GM18511 (cell line): ENCODE measurements around the gene LKAAEAR1.

Experiments used
- ATAC-seq: cut with Tn5 transposase; IDR thresholded peaks from one replicate; pipeline ENCODE4 v1.9.1; 2021; ENCODE audit warnings: mild to moderate bottlenecking, moderate library complexity; ENCODE audit not compliant: unreplicated experiment

The LKAAEAR1 gene

DNA sequence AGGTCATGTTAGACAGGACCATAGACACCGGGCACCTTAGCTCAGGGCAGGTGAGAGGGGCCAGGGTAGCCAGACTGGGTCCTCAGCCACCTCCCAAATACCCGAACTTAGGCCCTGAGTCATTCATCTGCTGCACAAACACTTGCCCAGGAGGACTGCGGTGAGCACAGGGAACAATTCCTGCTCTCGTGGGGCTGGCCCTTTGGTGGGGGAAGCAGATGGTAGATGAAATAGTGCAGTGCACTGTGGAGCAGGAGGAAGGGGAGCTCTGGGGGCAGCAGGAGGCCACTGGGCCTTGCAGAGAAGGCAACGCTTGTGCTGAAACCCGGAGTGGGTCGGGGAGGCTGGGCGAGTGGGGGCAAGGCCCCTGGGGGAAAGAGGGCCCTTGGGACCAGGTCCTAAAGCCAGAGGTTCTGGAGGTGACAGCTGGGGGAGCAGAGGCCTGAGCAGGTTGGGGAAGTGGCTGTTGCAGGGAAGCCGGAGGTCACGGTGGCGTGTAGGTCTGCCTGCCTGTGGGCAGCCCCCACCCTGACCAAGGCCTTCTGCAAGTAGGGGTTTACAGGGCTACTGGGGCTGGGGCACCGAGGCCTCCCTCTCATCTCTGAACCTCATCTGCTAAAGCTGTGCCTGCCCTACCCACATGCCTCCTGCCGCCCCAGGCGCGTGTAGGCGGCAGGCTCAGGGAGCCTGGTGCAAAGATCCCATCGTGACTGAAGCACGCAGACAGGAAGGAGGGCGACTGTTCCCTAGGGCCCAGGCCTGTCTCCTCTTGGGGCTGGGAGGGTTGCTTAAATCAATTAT, 27.8 kb upstream of the LKAAEAR1 start:
- no peak for ATAC-seq

DNA sequence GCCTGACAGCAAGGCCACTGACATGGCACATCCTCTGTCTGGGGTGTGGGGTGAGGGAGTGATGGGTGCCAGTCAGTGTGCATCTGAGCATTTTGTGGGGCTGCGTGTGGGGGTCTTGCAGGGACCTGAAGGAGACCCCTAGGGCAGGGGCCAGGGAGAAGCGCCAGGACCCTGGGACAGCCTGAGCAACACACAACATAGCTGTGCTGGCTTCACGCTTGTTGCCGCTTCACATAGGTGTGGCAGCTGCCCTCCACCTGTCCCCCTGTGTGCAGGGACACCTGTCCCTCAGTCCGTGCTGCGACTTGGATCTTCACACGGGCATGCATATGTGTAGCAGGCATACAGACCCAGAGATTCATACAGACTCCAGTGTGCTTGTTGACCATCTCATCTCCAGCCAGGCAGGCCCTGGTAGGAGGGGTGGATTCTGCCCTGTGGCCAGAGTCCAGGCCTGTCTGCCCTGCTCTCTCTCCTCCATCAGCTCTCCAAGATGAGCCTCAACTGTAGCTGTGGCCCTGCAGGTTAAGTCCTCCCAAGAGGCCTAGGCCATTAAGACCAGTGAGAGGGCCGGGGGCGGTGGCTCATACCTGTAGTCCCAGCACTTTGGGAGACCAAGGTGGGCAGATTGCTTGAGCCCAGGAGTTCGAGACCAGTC, 26.3 kb upstream of the LKAAEAR1 start:
- no peak for ATAC-seq

DNA sequence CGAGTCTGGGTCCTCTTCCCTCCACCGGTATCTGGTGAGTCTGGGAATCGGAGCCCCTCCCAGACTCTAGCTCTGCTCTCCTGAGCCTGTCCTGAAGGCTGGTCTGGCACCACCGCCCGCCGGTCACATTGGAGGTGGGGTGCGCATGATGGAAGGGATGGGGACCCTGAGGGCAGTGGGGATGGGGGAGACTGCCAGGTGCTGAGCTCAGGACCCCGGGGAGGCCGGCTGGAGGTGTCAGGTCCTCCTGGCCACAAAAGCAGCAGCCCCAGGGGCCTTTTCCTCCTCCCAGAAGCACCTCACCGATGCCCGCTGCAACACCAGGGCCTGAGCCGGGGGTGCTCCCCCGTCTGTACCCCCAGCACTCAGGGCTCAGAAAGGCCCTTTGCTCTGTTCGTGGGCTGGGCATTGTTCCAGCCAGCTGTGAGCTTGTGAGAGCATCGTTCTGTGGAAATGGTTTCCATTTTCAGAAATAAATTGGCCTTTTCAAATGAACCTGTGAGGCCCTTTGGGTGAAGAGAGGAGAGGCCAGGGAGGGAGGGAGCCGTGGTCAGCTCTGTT, 25.7 kb upstream of the LKAAEAR1 start:
- ATAC-seq: no peak

DNA sequence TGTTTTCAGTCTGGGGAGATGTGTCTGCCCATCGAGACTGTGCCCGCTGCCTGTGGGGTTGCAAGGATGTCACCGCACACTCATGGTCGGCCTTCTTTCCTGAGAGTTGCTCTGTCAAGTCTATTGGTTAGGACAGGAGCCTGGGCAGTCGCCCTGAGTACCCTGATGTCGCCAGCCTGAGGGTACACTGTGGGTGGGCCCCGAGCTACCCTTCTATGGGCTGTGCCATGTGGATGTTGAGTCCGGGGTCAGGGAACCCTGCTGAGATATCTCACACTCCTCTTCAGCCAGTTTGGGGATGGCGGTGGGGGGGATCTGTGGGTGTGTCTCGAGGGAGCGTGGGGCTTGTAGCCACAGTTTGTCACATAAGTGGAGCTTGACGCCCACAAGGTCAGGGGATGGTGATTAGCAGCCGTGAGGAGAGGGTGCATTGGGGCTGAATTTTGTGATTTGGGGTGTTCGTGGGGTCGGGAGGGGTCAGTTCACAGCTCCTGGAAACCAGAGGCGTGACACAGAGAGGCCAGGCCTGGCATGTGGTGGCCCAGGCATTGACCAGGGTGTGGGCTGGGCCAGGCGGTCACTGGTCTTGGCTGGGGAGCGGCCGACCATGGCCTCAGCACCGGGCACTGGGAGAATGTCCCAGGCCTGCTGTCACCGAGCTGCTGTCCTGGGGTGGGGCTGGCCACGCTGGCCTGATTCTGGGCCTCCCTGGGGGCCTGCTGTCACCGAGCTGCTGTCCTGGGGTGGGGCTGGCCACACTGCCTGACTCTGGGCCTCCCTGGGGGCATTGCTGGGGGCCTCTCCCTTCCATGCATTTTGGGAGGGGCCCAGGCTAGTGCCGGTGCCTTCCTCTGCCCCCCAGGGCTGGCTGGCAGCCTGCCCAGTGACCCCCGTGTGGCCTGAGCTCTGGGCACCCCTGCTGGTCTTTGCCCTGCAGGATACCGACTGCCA, 24.8 kb upstream of the LKAAEAR1 start:
- ATAC-seq: no peak

DNA sequence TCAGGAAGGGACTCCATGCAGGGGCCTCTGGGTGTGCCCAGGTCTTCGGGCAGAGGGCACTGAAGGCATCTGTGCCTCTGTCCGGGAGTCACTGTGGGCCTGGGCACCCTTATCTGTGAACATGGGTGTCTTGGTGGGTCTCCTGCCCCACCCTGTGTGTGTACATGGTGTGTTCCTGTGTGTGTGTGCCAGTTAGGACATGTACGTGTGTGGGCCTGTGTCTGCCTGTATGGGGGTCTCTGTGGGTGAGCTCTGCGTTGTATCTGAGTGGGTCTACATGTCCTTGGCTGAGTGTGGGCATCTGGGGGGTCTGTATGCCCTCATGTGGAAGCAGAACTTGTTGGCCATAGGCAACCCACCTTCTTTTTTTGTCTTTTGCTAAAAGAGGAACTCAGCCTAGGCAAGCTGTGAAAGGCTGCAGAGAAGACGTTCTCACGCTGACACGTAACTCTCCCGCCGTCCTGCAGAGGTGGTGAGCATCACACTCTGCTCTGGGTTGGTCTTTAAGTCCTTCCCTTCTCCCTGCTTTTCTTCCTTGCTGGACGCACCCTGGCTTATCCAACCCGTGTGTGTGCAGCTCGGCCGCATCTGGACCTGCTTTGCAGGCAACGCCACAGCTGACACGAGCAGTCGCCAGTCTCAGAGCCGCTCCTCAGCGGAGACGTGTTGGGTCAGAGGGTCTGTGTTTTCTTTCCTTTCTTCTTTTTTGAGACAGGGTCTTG, 23.7 kb upstream of the LKAAEAR1 start:
- no peak for ATAC-seq

DNA sequence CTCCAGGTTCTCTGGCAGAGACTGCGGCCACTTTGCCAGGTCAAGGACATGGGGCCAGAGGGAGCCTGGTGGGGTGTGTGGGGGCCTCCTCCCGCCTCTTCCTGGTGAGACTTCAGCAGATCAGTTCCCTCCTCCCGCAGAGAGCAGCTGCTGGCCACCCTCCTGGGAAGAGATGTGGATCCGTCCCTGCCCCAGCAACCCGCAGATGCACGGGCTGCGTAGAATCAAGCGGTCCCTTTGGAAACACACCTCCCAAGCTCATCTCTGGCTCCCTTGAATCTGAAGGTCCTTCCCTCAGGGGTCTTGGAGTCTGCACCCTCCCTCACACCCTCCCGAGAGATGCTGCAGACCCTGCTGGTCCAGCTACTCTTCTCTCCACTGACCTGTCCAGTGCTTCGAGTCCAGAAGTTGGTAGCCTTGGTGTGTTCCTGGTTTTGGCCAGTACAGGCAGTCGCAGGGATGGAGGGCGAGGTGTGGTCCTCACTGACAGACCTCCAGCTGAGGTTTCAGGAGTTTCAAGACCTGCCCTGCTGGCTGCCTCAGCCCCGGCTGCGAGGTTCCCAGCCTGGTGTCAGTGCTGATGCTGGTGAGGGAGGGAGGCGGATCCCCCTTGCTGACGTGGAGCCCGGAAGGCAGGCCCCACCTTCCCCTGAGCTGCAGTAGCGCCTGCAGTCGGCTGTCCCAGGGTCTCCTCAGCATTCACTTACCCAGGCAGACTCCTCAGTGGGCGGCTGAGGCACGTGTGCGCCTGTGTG, 23.0 kb upstream of the LKAAEAR1 start, which contains the start of gene NPBWR2:
Gene NPBWR2, minus strand, starts transcription at position 585 of the 755 bp plus-strand sequence. CDS start 734 bp downstream, outside the sequence.
- no peak for ATAC-seq

DNA sequence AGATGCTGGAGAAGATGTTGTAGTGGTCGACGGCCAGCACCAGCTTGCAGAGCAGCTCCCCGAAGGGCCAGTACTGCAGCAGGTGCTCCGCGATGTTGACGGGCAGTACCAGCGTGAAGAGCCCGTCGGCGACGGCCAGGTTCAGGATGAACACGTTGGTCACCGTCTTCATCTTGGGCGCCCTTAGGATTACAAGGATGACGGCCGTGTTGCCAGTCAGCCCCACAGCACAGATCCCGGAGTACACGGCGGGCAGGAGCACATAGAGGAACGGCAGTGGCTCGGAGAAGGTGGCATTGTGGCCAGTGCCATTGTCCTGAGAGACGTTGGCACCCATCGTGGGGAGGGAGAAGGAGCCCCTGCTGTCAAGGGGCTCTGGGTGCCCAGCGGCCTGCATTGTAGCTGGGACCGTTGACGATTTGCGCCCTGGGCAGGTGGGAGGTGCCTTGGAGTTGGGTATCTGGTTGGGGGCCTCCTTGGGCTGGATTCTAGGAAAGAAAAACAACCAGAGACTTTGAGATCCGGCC, 22.3 kb upstream of the LKAAEAR1 start:
- no peak for ATAC-seq

DNA sequence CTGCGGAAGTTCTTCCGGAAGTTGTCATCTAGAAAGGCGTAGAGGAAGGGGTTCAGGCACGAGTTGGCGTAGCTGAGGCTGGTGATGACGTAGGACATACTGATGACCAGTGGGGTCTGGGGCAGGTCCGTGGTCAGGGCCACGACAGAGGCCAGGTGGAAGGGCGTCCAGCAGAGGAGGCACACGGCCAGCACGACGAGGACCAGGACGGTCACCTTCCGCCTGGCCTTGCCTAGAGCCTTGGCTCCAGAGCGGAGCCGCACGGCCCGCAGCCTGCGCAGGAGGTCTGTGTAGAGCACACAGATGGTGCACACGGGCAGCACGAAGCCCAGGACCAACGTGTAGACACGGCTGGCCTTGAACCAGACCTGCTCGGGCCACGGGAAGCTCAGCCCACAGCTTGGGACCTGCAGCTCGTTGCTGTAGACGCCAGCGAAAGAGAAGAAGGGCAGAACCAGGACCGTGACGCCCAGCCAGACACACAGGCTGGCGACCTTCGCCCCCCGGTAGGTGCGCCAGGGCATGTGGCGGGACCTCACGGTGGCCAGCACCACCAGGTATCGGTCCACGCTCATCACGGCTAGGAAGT, 21.7 kb upstream of the LKAAEAR1 start:
- ATAC-seq: no peak

DNA sequence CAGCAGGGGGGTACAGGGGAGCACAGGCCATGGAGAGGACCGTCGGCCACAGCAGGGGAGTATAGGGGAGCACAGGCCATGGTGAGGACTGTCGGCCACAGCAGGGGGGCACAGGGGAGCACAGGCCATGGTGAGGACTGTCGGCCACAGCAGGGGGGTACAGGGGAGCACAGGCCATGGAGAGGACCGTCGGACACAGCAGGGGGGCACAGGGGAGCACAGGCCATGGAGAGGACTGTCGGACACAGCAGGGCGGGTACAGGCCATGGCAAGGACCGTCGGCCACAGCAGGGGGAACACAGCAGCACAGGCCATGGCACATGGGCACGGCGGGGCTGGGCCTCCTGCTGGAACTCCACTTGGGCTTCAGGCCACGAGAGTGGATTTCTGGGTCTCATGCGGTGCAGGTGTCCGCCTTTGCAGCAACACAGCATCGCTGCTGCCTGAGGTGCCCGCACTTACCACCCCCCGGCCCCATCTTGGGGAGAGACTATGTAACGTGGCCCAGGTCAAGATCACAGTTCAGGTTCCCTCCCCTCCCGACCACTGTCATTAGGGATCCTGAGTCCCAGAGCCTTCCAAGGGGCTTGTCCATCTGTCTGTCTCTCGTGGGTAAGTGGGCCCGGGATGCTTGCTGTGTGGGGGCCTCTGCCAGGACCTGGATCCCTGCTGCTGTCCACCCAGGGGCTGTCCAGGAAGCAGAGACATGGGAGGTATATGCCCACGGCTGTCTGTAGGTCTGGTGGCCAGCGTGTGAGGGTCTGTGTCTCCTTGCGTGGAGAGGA, 20.7 kb upstream of the LKAAEAR1 start:
- ATAC-seq: no peak

DNA sequence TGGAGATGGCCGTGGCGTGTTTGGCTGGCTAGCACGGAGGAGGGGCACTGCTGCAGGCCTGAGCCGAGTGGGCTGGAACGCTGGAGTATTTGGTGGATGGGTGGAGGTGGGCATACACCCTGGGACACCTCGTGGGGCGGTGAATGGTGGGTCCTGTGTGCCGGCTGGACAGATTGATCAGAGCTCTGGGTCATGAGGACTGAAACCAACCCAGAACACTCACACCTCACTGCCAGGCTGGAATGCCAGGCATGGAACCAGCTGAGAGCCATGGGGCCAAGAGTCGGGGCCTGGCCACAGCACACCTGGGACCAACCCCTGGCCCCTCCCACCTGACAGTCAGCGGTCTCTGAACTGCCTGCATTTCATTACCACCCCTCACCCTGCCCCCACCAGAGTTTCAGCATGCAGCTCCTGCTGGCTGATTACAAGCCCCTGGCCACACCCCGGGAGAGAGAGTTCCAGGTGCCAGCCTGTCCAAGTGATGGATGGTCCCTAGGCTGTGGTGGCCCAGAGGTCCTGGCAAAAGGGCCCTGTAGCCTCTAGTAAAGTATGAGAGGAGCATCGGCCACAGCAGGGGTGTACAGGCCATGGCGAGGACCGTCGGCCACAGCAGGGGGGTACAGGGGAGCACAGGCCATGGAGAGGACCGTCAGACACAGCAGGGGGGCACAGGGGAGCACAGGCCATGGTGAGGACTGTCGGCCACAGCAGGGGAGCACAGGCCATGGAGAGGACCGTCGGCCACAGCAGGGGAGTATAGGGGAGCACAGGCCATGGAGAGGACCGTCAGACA, 19.9 kb upstream of the LKAAEAR1 start:
- ATAC-seq: no peak

DNA sequence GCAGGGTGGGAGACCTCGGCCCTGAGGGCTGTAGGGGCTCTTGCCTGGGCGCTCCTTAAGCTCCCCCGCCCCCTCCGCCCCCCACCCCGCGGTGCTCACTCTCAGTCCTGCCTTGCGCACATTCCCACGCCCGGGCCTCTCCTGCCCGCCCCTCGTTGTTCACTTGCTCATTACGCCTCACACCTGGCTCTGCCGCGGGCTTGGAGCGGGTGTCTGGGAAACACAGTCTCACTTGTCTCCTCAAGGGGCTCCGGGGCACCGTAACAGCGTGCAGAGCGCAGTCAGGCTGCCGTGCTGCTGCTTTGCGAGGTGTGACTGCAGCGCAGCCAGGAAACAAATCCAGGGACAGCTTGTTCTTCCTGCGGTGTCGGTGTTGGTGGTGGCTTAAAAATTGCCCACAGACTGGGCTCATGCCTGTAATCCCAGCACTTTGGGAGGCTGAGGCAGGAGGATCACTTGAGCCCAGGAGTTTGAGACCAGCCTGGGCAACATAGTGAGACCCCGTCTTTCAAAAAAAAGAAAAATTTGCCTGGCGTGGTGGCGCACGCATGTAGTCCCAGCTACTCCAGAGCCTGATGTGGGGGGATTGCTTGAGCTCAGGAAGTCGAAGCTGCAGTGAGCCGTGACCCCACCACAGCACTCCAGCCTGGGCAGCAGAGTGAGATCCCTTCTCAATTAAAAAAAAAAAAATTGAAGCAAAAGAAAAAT, 18.6 kb upstream of the LKAAEAR1 start:
- no peak for ATAC-seq

DNA sequence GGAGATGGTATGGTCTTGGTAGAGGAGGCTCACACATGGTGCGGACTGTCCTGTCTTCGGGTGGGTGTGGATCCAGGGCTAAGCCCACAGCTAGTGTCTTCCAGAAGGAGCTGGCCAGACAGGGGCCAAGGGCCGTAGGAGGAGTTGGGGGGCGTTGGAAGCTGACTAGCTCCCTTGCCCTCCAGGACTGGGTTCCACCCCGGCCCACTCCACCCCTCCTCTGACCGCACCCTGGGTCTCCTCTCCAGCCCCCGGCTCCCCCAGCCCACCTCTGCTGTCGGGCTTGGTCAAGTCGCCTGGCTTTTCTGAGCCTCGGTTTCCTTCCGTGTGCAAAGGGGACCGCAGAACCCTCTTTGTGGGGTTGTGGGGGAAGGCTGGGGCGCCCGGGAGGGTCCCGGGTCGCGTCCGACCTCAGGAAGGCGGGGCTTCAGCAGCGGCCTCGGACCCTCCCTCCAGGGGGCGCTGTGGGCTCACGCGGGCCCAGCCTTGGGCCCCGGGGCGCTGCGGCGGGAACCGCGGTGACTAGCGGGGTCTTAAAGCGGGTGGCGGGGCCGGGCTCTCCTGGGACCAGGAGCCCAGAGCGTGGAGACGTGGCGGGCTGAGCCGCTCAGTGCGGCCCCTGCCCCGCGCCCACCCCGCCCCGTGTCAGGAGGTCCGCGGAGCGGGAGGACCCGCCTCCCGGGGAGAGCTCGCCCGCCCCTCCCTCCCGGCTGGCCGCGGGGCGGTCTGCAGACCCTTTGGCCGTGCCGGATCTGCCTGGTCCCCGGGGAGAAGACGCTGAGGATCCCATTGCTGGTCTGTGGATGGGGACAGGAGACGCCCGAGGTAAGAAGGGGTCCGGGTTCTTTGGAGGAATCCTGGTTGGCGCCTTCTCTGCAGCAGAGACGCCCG, 17.8 kb upstream of the LKAAEAR1 start:
- no peak for ATAC-seq

DNA sequence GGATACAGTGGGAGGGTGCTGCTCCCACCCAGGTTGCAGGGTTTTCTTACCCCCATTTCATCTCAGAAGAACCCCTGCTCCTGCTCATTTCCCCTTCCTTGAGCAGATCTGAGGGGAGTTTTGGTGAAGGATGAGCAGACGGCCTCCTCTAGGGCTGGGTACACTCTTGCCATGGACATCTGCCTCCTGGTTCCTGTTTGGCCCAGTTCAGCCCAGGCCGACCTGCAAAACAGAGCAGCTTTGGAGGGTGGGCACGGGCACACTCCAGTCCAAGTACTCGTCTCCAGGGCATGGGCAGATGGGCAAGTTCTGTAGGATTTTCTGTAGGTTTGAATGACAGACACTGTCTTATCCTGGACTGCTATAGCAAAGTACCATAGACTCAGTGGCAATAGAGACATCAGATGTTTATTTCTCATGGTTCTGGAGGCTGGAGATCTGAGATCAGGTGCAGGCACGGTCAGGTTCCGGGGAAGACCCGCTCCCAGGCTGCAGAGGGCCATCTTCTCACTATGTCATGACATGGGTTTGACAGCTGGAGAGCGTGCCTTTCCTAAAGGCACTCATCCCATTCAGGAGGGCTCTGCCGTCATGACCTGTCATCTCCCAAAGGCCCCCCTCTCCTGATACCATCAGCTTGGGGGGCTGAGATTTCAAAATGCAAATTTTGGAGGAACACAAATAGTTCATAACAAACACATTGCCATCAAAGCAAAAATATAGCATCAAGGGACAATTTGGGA, 16.9 kb upstream of the LKAAEAR1 start:
- no peak for ATAC-seq

DNA sequence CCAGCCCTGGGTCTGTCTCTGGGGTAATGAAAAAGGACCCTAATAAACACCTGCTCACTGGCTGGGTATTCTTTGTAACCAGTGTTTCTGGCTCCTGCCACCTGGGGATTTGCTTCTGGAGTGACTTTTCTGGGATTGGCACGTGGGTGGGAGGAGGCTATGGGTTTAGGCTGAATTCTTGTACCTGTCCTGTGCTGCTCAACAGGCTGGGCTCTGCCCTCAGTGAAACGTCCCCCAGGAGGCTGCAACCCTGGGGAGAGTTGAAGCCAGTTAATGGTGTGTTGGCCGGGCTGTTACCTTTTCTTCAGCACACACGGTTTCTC, 16.3 kb upstream of the LKAAEAR1 start:
- ATAC-seq: no peak

DNA sequence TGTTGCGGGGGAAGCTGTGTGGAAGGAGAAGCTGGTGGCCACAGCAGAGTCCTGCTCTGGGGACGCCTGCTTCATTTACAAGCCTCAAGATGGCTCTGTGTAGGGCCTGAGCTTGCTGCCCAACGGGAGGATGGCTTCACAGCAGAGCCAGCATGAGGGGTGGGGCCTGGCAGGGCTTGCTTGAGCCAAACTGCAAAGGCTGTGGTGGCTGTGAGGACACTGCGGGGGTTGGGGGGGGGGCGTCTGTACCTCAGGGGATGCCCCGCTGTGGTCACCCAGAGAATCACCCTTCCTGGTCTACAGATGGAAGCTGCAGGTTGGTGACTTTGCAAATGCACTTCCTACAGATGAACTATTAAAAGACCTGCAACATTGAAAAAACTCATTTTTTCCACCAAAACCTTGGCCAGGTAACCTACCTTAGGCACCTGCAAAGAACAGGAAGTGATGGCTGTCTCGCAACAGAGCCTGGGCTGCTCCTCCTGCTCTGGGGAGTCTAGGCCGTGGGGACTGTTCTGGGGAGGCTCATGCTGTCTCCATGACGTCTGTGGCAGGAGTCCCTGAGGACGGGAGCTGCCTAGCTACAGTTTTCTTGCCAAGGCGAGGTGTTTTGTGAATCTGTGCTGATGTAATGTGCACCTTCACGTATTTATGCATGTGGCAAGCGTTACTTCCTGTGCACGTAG, 15.8 kb upstream of the LKAAEAR1 start:
- ATAC-seq: no peak
